GM21529 (cell line): ENCODE results near the gene SLC6A19.
"Not testable (repeated sequence)": the region's sequence is repeated elsewhere in the genome, so short reads cannot be mapped to it uniquely, and the experiment has no call there.

Experiments
- ATAC-seq: cut with Tn5 transposase; IDR thresholded peaks from one replicate; pipeline ENCODE4 v1.9.1; 2021; ENCODE audit not compliant: unreplicated experiment

Gene SLC6A19

DNA sequence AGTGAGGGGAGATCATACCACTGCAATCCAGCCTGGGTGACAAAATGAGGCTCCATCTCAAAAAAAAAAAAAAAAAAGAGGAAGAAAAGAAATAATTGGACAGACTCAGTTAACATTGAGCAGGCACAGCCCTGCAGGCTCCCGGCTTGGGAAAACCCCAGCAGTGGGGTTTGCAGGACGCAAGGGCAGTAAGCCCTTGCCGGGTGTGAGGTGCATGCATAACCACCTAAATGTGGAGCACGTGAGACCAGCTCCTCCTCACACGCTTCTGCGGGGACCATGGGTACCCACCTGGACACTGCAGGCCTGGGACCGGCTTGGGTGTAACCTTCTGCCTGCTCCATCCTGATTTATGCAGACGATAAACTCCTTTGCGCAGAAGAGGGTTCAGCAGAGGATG is 19.0 kb downstream of the SLC6A19 start:
- no peak for ATAC-seq

DNA sequence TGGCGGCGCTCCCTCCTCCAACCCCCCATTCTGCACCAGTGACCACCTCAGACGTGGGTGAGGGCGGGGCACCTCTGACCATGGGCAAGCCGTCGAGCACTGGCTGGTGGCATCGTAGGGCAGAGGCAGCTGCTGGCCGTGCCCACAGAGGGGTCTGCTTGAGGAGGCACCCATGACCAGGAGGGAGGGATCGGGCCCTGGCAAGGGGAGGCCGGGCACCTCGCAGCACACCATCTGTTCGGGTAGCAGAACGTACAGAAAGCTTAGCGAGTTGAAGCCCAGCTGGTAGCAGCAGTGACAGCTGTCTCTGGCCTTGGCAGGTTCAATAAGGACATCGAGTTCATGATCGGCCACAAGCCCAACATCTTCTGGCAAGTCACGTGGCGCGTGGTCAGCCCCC is 19.4 kb downstream of the SLC6A19 start:
- ATAC-seq = no peak

DNA sequence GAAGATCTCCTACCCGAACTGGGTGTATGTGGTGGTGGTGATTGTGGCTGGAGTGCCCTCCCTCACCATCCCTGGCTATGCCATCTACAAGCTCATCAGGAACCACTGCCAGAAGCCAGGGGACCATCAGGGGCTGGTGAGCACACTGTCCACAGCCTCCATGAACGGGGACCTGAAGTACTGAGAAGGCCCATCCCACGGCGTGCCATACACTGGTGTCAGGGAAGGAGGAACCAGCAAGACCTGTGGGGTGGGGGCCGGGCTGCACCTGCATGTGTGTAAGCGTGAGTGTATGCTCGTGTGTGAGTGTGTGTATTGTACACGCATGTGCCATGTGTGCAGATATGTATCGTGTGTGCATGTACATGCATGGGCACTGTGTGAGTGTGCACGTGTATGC is 20.3 kb downstream of the SLC6A19 start:
- no peak for ATAC-seq

DNA sequence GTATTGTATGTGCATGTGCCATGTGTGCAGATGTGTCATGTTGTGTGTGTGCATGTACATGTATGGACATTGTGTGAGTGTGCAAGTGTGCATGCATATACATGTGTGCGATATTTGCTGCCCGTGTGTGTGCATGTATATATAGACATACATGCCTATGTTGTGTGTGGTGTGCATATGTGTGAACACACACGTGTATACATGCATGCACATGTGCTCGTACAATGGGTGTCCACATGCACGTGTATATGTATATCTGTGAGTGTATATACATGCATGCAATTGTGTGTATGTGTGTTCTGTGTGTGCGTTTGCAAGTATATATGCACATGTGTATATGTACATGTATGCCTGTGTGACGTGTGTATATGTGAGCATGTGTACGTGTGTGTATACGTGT is 20.8 kb downstream of the SLC6A19 start:
- ATAC-seq = no peak

DNA sequence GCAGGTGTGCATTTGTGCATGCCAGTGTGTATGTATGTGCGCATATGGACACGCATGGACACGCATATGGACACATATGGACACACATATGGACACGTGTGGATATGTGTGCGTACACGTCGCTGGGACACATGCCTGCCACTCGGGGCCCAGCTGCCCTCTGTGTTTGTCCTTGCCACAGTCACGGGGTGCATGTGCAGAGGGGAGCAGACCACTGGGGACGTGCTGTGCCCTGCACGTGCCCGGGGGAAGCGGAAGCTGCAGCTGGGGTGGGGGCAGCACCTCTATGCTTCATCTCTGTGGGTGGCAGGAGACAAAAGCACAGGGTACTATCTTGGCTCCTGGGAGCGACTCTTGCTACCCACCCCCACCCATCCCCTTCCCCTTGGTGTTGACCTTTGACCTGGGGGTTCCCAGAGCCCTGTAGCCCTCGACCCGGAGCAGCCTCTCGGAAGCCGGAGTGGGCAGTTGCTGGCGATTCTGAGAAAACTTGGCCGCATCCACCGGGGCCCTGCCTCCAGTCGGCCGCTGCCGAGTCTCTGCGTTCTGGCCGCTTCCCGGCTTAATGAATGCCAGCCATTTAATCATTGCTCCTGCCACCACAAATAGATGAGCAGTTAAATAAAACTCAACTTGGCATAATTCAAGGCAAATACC is 21.4 kb downstream of the SLC6A19 start:
- no peak for ATAC-seq

DNA sequence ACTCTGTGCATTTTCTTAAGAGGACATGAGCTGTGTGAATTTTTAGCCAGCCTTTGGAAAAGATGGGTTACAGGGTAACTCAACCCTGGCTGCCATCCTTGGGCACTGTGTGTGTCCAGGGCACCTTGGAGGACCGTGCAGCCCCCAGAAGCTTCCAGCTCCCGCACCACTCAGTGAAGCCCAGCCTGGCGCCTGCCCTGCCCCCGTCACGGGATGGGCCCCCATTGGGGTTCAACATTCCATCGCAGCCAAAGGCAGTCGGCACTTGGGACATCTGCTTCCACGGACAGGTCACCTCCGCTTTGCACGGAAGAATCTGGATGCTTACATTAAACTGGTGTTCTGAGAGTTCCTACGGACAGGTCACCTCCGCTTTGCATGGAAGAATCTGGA is 21.9 kb downstream of the SLC6A19 start:
- ATAC-seq = no peak

DNA sequence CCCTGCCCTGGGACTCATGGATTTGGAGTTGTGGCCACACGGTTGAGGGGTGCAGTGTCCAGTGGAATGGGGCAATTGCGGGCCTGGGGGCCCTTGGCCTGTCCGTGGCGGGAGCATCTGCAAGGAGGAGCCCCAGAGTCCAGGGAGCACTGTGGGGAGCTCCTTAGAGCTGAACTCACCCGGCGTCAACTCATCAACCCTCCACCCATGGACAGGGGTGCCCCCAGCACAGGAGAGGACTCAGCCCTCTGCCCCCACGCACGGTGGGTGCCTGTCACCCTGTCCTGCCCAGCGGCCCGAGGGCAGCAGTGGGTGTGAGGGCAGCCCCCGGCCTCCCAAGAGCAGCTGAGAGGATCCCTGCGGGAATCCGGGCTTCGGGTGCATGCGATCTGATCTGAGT is 23.2 kb downstream of the SLC6A19 start:
- ATAC-seq = no peak

DNA sequence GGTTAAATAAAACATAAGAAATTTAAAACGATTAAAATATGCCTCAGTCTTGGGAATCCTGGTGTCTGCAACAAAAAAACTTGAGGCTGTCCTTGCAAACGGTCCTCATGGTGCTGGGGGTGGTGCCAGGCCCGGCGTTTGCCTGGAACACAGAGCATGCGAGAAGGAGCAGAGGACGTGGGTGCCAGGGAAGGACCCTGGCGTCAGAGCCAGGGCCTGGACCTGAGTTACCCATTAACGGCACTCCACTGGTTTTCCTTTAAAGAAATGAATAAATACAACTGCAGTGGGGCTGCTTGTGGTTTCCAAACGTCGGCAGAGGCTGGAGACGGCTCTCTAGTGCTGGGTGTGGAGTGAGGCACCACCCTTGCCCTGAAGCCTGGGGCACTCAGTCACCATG is 23.7 kb downstream of the SLC6A19 start, which contains the start of gene SLC6A18:
Gene SLC6A18 (plus strand): TSS at position 301 of the 400 bp plus-strand sequence. CDS start 97 bp downstream, at position 398.
- no peak for ATAC-seq

DNA sequence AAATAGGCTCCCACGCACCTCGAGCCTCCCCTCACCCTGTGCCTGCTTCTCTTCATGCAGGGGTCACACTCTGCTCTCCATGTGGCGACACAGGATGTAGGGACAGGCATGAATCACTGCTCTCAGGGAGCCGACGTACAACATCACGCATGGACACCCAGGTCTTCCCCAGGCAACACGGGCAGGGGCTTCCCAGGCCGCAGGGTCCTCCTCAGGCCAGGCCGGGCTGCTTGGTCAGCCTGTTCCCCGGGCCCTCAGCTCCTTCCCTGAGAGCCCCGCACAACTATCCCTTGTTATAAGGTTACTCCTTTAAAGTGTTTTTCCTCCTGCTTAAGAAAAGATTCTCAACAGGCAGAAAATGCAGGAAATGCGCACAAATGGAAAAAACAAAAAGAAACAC is 24.8 kb downstream of the SLC6A19 start:
- no peak for ATAC-seq

DNA sequence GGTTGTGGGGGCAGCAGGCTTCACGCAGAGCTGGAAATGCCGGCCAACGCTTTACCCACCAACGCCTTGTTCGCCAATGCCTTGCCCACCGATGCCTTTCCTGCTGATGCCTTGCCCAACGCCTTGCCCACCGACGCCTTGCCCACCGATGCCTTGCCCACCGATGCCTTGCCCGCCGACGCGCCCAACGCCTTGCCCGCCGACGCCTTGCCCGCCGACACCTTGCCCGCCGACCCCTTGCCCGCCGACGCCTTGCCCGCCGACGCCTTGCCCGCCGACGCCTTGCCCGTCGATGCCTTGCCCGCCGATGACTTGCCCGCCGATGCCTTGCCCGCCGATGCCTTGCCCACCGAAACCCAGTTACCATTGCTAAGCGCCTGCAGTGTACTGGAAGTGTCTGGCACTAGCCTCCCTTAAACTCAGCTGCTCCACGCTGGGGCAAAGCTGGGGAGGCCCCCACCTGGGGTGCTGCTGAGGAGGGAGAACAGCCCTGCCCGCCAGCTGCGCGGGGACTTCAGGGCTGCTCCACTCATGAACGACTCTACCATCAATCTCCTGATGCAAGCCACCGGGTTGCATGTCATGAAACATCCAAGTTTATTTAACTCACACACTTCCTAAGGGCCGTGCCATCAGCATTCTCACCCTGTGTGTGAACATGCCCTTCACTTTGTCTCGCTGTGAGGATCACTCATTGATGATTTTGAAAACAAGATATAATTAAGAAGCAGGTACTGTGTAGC is 25.6 kb downstream of the SLC6A19 start:
- ATAC-seq = no peak

DNA sequence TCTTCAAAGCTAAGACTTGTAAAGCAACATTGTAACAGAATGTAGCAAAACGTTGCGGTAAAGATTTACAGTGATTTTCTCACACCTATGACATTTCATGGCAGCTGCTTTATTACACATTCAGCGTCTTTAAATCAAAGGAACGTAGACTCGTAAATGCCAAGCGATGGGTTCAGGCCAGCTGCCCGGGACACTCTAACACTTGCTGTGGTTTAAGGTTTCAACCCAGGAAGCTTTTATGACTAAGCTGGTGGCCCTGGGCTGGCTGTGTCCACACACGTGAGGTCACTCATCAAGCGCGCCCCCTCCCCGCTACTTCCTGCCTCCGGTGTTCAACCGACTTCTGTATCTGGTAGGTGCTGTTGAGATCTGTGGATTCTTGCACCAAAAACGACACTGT is 26.3 kb downstream of the SLC6A19 start:
- ATAC-seq = no peak

DNA sequence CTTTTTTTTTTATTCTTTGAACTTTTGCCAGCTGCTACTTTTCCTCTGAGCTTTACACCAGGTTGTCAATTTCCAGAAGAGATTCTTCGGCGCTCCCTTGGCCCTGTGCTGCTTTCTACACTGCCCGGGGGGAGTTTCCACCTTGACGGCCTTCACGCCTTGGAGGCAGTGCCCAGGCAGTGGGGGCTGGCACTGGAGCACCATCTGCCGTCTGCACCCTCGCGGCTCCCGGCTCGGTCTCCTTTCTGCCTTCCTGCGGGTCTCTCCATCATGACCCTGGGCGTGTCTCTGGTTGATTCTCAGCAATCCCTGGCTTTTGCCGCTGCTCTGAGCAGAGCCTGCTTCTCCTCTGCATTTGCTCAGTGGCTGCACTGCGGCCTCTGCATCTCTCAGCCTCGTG is 26.7 kb downstream of the SLC6A19 start:
- no peak for ATAC-seq

DNA sequence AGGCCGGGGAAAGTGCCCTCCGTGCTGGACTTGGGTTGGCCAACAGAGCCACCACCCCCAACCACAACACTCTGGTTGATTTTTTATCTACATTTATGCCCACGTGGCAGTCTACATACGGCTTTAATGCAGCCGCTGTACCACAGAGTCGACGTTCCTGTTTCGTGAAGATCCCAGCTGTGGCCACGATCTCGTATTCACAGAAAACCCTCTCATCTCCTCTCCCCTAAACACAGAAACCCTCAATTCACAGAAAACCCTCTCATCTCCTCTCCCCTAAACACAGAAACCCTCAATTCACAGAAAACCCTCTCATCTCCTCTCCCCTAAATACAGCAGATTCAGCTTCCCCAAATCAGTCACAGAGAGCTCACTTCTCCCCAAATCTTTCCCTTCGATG is 27.6 kb downstream of the SLC6A19 start:
- ATAC-seq = not testable (repeated sequence)

DNA sequence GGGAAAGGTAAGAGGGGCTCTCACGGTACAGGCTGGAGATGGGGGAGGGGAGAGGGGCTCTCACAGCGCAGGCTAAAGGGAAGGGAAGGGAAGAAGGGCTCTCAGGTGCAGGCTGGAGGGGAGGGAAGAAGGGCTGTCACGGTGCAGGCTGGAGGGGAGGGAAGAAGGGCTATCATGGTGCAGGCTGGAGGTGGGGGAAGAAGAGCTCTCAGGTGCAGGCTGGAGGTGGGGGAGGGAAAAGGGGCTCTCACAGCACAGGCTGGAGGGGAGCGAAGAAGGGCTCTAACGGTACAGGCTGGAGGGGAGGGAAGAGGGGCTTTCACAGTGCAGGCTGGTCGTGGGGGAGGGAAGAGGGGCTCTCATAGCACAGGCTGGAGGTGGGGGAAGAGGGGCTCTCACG is 28.4 kb downstream of the SLC6A19 start:
- ATAC-seq = no peak

DNA sequence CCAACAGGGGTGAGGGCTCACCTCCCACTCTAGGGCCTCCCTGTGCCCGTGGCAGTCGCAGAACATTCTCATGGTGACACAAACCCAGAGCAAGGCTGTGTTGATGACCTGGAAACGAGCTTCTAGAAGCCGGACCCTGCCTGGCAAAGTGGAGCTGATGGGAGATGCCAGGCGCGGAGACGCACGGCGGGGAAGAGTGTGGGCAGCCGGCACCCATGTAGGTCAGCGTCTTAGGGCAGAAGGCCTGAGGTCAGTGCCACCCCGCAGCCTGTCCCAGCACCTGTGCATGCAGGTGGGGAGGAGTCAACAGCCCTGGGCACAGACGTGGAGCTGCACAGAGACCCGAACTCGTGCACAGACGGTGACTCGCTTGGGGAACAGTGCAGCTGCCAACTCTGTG is 29.2 kb downstream of the SLC6A19 start:
- no peak for ATAC-seq

DNA sequence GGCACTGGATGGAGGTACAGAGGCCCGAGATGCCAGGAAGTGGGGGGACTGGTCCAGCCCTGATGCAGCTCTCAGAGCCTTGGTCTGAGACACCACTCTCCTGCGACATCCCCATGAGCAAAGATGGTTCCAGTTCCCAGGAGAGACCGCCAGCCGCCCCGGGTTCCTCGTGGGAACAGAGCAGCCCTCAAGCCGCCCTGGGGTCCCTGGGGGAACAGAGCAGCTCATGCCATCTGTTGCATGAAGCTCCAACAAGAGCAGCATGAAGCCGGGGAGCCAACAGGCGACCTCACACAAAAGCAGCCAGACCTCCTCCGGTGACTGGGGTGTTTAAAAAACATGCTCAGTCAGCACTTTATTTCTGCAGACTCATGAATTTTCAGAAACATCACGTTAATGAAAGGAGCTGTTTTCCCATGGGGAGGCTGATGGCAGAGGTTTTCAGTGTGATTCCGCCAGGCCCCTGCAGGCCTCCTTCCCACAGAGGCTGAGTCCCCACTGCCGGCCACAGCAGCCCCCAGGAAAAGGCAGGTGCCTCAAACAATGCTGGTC is 30.0 kb downstream of the SLC6A19 start:
- no peak for ATAC-seq

DNA sequence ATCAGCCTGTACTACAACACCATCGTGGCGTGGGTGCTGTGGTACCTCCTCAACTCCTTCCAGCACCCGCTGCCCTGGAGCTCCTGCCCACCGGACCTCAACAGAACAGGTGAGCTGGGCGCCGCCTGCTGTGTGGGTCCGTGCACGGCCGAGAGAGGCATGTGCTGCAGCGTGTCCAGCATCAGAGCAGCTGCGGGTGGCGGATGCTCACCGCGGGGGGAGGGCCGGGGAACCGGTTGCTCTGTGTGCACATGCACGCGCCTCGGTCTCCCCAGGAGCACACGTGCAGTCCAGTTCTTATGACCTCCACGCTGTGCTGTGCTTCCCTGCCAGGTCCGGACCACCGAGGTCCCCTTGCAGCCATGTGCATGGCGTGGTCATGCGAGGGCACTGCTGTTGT is 31.4 kb downstream of the SLC6A19 start:
- ATAC-seq = no peak

DNA sequence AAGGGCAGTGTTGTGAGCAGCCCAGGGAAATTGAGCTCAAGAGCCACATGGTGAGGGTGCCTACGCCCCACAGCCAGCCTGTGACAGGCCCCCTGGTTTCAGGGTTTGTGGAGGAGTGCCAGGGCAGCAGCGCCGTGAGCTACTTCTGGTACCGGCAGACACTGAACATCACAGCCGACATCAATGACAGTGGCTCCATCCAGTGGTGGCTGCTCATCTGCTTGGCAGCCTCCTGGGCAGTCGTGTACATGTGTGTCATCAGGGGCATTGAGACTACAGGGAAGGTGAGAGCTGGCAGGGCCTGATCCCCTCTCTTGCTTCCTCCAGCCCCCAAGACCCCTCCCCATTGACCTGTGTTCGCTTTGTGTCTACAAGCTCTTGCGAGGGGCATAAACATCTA is 34.0 kb downstream of the SLC6A19 start:
- no peak for ATAC-seq

DNA sequence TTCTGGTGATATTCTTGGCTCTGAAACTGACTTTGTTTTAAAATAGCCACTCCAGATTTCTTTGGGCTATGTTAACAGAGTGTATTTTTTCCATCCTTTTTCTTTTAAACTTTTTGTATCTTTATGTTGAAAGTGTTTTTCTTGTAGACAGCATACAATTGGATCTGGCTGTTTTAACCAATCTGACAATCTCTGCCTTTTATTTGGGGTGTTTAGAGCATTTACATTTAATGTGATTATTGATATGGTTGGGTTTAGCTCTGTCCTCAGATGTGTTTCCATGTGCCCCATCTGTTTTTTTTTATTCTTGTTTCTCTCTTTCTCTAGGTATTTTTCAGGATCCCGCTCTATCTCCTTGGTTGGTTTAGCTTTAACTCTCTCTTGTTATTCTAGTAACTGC is 34.4 kb downstream of the SLC6A19 start:
- no peak for ATAC-seq

DNA sequence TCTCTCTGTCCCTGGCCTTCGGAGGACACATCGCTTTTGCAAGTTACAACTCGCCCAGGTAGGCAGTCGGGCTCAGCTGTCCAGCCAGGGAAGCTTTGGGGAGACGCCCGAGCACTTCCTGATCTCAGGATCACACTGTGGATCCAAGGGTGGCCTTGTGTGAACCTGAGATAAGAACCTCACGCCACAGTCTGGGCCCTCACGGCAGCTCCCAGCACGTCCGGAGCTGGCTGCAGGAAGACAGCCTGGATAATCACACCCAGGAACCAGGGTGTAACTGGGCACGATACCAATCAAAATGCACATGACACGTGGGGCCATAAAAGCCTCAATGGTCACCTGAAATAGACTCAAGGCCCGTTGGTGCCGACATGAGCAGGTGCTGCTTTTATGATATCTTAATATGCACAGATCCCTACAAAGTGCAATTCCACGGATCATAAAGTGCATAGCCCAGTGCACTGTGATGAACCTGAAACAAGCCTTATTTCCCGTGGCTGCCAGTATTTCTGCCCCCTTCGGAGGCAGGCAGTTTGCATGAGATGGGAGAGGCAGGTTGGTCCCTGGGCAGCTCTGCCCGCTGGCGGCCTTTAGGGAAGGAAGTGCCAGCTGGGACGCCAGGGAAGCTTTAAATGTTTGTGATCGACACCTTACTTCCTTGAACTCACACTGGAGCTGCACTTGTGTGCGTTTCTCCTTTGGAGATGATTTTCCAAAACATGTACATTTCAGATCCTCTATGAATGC is 38.3 kb downstream of the SLC6A19 start:
- no peak for ATAC-seq

DNA sequence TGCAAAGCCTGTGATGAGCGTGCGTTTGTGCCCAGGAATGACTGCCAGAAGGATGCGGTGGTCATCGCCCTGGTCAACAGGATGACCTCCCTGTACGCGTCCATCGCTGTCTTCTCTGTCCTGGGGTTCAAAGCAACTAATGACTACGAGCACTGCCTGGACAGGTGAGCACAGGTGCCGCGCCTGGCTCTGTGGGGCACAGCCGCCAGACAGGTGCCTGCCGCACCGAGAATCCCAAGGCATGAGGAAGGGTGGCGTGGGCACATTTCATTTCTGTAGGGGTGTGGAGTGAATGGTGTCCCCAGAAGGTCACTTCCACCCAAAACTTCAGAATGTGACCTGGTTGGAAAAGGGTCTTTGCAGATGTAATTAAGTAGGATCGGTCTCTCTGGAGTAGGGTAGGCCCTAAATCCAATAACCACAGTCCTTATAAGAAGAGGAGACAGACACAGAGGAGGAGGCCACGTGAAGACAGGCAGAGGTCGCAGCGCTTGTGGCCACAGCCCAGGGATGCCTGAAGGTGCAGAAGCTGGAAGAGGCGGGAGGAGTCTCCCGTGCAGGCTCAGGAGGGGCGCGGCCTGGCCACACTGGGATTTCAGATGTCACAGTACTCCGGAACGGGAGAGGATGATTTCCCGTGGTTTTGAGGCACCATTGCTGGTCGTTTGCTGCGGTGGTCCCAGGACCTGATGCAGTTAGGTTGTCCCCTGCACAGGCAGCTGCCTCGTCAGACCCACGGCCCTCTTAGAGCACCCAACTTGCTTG is 39.3 kb downstream of the SLC6A19 start:
- ATAC-seq = no peak
